HEK293 (cell line): ENCODE measurements around the gene MAP2K6.

Source experiments
- PRDM10 ChIP-seq: fragments of 450-650 bp; formaldehyde crosslinking; IDR thresholded peaks from 2 replicates; pipeline ENCODE4 v1.5.1; 2016; ENCODE audit warnings: missing biosample characterization, missing genetic modification characterization
- SETDB1 ChIP-seq: IDR thresholded peaks from one replicate; pipeline ENCODE4 v1.6.1; 2017; ENCODE audit warnings: mild to moderate bottlenecking, low read length, moderate library complexity, mixed read lengths; ENCODE audit not compliant: insufficient read length
- TCF7L2 ChIP-seq: IDR thresholded peaks from 2 replicates; pipeline ENCODE4 v1.6.1; 2011; ENCODE audit warnings: low read depth, mild to moderate bottlenecking, inconsistent platforms, low read length, moderate library complexity, borderline replicate concordance
- ZNF114 ChIP-seq: fragments of 450-650 bp; formaldehyde crosslinking; IDR thresholded peaks from 2 replicates; pipeline ENCODE4 v1.5.0; 2017; ENCODE audit warnings: missing biosample characterization, missing genetic modification characterization
- ZNF140 ChIP-seq: fragments of 450-650 bp; formaldehyde crosslinking; IDR thresholded peaks from 2 replicates; pipeline ENCODE4 v1.5.1; 2016; ENCODE audit warnings: missing biosample characterization, missing genetic modification characterization
- ZNF24 ChIP-seq: fragments of 450-650 bp; formaldehyde crosslinking; IDR thresholded peaks from 2 replicates; pipeline ENCODE4 v1.5.1; 2016; ENCODE audit warnings: missing biosample characterization, missing genetic modification characterization
- ZNF274 ChIP-seq, 2 experiments: fragments of 200-500 bp in 1 of 2; fragments of 450-650 bp in 1 of 2; sonication (Bioruptor generic) in 1 of 2; formaldehyde crosslinking in 1 of 2; IDR thresholded peaks; 2 replicates each; pipeline versions ENCODE4 v1.5.1 to v1.6.1; 2014 to 2016; ENCODE audit warnings: borderline replicate concordance in 1 of 2, inconsistent platforms in 1 of 2, low read length in 1 of 2, missing biosample characterization in 1 of 2, missing genetic modification characterization in 1 of 2
- ZNF416 ChIP-seq: fragments of 450-650 bp; formaldehyde crosslinking; IDR thresholded peaks from 2 replicates; pipeline ENCODE4 v1.5.1; 2016; ENCODE audit warnings: missing biosample characterization, missing genetic modification characterization
- ZNF423 ChIP-seq: fragments of 450-650 bp; formaldehyde crosslinking; IDR thresholded peaks from 2 replicates; pipeline ENCODE4 v1.5.1; 2016; ENCODE audit warnings: missing biosample characterization, missing genetic modification characterization
- ZNF654 ChIP-seq: fragments of 450-650 bp; formaldehyde crosslinking; IDR thresholded peaks from 2 replicates; pipeline ENCODE4 v1.5.1; 2016; ENCODE audit warnings: low read depth, missing biosample characterization, missing genetic modification characterization
- ZNF660 ChIP-seq: fragments of 450-650 bp; IDR thresholded peaks from 2 replicates; pipeline ENCODE4 v1.5.1; 2018; ENCODE audit warnings: missing biosample characterization, mild to moderate bottlenecking, missing genetic modification characterization
- ZNF707 ChIP-seq: fragments of 450-650 bp; formaldehyde crosslinking; IDR thresholded peaks from 2 replicates; pipeline ENCODE4 v1.5.1; 2016; ENCODE audit warnings: missing biosample characterization, missing genetic modification characterization
- TF ChIP-seq, protein P1 (sequence below): fragments of 450-650 bp; formaldehyde crosslinking; IDR thresholded peaks from 2 replicates; pipeline ENCODE4 v1.5.1; 2016; ENCODE audit warnings: missing biosample characterization, missing genetic modification characterization
- TF ChIP-seq, protein P2 (sequence below): fragments of 450-650 bp; formaldehyde crosslinking; IDR thresholded peaks from 2 replicates; pipeline ENCODE4 v1.5.1; 2016; ENCODE audit warnings: missing biosample characterization, missing genetic modification characterization, low read depth

DNA sequence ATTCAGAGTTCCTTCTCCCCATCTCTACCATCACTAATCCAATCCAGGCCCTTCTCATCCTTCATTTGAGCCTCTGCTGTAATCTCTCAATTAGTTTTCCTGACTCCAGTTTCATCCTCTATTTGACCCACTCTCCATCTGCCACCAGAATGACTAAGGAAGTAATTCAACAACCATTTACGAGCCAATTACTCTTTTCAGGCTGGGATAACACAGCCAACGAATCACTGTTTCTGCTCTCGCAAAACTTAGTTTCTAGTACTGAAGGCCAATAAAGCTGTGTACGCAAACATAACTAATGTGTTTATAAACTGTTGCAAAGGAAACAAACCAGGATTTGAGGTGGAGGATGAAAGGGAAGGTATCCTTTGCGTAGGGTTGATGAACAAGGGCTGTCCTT lies 53.7 kb downstream of the MAP2K6 start:
- TF ChIP-seq ZNF423 (tag by site-specific recombination) = no peak
- no peak for TF ChIP-seq ZNF707 (tag by site-specific recombination)
- TF ChIP-seq, protein P1, sequence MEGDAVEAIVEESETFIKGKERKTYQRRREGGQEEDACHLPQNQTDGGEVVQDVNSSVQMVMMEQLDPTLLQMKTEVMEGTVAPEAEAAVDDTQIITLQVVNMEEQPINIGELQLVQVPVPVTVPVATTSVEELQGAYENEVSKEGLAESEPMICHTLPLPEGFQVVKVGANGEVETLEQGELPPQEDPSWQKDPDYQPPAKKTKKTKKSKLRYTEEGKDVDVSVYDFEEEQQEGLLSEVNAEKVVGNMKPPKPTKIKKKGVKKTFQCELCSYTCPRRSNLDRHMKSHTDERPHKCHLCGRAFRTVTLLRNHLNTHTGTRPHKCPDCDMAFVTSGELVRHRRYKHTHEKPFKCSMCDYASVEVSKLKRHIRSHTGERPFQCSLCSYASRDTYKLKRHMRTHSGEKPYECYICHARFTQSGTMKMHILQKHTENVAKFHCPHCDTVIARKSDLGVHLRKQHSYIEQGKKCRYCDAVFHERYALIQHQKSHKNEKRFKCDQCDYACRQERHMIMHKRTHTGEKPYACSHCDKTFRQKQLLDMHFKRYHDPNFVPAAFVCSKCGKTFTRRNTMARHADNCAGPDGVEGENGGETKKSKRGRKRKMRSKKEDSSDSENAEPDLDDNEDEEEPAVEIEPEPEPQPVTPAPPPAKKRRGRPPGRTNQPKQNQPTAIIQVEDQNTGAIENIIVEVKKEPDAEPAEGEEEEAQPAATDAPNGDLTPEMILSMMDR (tag by site-specific recombination) = no peak
- TF ChIP-seq ZNF114 (tag by site-specific recombination) = no peak
- TF ChIP-seq ZNF660 (tag by site-specific recombination) = no peak
- TF ChIP-seq PRDM10 (tag by site-specific recombination) = no peak
- TF ChIP-seq ZNF140 (tag by site-specific recombination) = no peak
- no peak for TF ChIP-seq ZNF654 (tag by site-specific recombination)
- TF ChIP-seq ZNF274 (IDR thresholded peaks at IDR 0.05; ENCODE audit: low read length) = no peak
- no peak for TF ChIP-seq ZNF274 (tag by site-specific recombination; IDR thresholded peaks at IDR 0.05; ENCODE audit: borderline replicate concordance)
- TF ChIP-seq ZNF24 (tag by site-specific recombination) = no peak
- no peak for TF ChIP-seq ZNF416 (tag by site-specific recombination)
- TF ChIP-seq, protein P2, sequence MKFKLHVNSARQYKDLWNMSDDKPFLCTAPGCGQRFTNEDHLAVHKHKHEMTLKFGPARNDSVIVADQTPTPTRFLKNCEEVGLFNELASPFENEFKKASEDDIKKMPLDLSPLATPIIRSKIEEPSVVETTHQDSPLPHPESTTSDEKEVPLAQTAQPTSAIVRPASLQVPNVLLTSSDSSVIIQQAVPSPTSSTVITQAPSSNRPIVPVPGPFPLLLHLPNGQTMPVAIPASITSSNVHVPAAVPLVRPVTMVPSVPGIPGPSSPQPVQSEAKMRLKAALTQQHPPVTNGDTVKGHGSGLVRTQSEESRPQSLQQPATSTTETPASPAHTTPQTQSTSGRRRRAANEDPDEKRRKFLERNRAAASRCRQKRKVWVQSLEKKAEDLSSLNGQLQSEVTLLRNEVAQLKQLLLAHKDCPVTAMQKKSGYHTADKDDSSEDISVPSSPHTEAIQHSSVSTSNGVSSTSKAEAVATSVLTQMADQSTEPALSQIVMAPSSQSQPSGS = no peak
- TF ChIP-seq TCF7L2 = no peak
- no peak for TF ChIP-seq SETDB1
